GM13977 (cell line): ENCODE results near the gene DGCR2.
"Not testable (repeated sequence)": the region's sequence is repeated elsewhere in the genome, so short reads cannot be mapped to it uniquely, and the experiment has no call there.

Experiments
- DNase-seq: peaks from one replicate; pipeline ENCODE4 v3.0.0; 2012; ENCODE audit warnings: low spot score
- in situ Hi-C: fragments of 300-500 bp; cut with MboI; formaldehyde crosslinking; loops from one replicate; pipeline ENCODE4 v1.12.0; 2022; ENCODE audit warnings: low sequenced_read_pairs, low pct_unique_long_range_greater_than_20kb, mixed read lengths, inconsistent platforms; ENCODE audit not compliant: unreplicated experiment
- TF ChIP-seq, protein P1 (sequence below): IDR thresholded peaks from 2 replicates; pipeline ENCODE4 v1.5.1; 2012; ENCODE audit warnings: mild to moderate bottlenecking, control low read depth; ENCODE audit not compliant: insufficient read depth; ENCODE audit errors: extremely low read depth, missing control alignments

Gene DGCR2

GRCh38 chr22:19011075-19011474 lies 111.1 kb downstream of the DGCR2 start:
- TF ChIP-seq, protein P1, sequence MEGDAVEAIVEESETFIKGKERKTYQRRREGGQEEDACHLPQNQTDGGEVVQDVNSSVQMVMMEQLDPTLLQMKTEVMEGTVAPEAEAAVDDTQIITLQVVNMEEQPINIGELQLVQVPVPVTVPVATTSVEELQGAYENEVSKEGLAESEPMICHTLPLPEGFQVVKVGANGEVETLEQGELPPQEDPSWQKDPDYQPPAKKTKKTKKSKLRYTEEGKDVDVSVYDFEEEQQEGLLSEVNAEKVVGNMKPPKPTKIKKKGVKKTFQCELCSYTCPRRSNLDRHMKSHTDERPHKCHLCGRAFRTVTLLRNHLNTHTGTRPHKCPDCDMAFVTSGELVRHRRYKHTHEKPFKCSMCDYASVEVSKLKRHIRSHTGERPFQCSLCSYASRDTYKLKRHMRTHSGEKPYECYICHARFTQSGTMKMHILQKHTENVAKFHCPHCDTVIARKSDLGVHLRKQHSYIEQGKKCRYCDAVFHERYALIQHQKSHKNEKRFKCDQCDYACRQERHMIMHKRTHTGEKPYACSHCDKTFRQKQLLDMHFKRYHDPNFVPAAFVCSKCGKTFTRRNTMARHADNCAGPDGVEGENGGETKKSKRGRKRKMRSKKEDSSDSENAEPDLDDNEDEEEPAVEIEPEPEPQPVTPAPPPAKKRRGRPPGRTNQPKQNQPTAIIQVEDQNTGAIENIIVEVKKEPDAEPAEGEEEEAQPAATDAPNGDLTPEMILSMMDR = no peak
- no peak for DNase-seq
- in situ Hi-C loops = no loop called here

DNA sequence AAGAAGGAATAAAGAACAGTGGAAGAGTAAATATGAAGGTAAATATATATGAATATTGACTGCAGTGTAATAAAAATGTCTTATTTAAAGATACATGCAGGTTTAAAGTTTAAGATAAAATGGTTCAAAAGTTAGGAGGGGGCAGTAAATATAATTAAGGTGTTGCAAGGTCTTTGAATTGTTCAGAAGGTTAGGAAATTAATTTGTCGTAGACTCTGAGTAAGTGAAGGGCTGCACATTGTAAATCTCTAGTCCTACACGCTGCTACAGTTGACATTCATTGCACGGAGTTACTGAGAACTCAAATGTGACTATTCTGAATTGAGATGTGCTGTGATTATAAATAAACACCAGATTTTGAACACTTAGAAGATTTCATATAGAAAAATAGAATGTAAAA lies 116.3 kb downstream of the DGCR2 start:
- in situ Hi-C loops = no loop called here
- DNase-seq = no peak
- TF ChIP-seq, protein P1 = no peak

GRCh38 chr22:19004471-19004870 lies 117.7 kb downstream of the DGCR2 start:
- in situ Hi-C loops = no loop called here
- TF ChIP-seq, protein P1 = no peak
- DNase-seq = no peak

GRCh38 chr22:19003508-19003907 lies 118.7 kb downstream of the DGCR2 start:
- DNase-seq = no peak
- TF ChIP-seq, protein P1 = no peak
- in situ Hi-C loops = no loop called here

GRCh38 chr22:19002684-19003038 lies 119.6 kb downstream of the DGCR2 start:
- DNase-seq = no peak
- in situ Hi-C loops = no loop called here
- TF ChIP-seq, protein P1 = no peak

GRCh38 chr22:19001204-19001603 lies 121.0 kb downstream of the DGCR2 start:
- no peak for DNase-seq
- in situ Hi-C loops = no loop called here
- TF ChIP-seq, protein P1 = no peak

DNA sequence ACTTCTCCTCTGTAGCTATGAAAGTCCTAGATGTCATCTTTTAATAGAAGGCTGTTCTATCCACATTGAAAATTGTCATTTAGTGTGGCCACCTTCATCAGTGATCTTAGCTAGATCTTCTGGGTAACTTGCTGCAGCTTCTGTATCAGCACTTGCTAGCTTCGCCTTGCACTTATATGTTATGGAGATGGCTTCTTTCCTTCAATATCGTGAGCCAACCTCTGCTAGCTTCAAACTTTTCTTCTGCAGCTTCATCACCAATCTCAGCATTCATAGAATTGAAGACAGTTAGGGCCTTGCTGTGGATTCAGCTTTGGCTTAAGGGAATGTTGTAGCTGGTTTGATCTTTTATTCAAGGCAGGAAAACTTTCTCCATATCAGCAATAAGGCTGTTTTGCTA lies 122.1 kb downstream of the DGCR2 start:
- in situ Hi-C loops, DNase-seq: not testable (repeated sequence)

- in situ Hi-C loops = no loop called here
- TF ChIP-seq, protein P1 = no peak
- DNase-seq = no peak
Observed at GRCh38 chr22:18999416-18999815, 122.8 kb downstream of the DGCR2 start.
